OCI-LY7 (cell line): Measurements from ENCODE around the gene HAAO.

Source experiments
- EZH2phosphoT487 ChIP-seq: fragments of 200-600 bp; sonication (generic); IDR thresholded peaks from 2 replicates; pipeline ENCODE4 v1.6.1; 2018; ENCODE audit warnings: low read depth, borderline replicate concordance, mild to moderate bottlenecking, mixed run types, antibody characterized with exemption, low read length, moderate library complexity, mixed read lengths
- TF ChIP-seq, protein P1 (sequence below): fragments of 200-600 bp; sonication (generic); conservative IDR thresholded peaks from 2 replicates; pipeline ENCODE4 v1.5.1; 2014; ENCODE audit warnings: mild to moderate bottlenecking, antibody characterized with exemption, low read length, moderate library complexity, mixed read lengths

DNA sequence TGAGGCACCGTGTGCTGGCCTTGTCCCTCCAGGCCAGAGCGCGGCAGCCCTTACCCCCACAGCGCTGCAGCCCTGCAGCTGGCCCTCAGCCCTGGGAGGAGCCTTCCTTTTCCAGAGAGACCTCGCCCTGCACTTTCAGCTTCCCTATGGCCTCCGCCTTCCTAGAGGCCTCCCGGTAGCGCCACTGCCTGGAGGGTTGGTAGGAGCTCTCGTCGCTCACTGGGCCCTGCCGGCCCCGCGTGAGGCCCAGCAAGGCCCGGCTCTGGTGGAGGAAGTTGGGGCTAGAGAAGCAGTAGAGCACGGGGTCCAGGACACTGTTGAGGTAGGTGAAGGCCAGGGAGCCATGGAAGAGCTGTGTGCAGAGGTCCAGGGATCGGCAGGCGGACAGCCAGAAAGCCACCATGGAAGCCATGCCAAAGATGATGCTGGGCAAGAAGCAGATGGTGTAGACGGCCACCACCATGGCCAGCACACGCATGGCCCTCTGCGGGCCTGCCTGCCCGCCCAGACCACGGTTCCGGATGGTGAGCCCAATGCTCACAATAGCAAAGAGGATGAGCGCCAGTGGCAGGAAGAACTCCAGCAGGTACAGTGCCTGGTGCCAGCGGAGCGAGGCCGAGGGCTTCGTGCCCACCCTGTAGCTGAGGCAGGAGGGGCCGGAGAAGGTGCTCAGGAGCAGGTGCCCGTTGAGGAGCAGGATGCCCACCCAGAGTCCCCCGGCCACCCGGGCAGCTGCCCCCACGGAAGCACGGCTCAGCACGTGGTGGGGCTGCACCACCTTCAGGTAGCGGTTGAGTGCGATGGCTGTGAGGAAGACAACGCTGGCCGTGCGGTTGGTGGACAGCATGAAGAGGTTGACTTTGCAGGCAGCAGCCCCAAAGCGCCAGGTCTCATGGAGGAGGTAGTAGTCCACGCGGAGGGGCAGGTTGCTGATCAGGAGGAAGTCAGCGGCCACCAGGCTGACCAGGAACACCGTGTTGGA lies 29.3 kb downstream of the HAAO start:
- TF ChIP-seq, protein P1, sequence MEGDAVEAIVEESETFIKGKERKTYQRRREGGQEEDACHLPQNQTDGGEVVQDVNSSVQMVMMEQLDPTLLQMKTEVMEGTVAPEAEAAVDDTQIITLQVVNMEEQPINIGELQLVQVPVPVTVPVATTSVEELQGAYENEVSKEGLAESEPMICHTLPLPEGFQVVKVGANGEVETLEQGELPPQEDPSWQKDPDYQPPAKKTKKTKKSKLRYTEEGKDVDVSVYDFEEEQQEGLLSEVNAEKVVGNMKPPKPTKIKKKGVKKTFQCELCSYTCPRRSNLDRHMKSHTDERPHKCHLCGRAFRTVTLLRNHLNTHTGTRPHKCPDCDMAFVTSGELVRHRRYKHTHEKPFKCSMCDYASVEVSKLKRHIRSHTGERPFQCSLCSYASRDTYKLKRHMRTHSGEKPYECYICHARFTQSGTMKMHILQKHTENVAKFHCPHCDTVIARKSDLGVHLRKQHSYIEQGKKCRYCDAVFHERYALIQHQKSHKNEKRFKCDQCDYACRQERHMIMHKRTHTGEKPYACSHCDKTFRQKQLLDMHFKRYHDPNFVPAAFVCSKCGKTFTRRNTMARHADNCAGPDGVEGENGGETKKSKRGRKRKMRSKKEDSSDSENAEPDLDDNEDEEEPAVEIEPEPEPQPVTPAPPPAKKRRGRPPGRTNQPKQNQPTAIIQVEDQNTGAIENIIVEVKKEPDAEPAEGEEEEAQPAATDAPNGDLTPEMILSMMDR = no peak
- TF ChIP-seq EZH2phosphoT487 = no peak
